A549 (cell line): ENCODE measurements around the gene JMJD8.

Experiments
- FOSL2 ChIP-seq, 2 experiments: fragments of 450-650 bp in 1 of 2; fragments of >200 bp in 1 of 2; sonication (Bioruptor Twin) in 1 of 2; formaldehyde crosslinking; IDR thresholded peaks; 2 replicates each; pipeline versions ENCODE4 v1.5.0 to v1.6.1; 2016 to 2020; ENCODE audit warnings: mild to moderate bottlenecking in 1 of 2, moderate library complexity in 1 of 2
- JUN ChIP-seq, 2 experiments: fragments of >200 bp; sonication (Bioruptor Twin); formaldehyde crosslinking; IDR thresholded peaks; 2 replicates in 1 of 2; 3 replicates in 1 of 2; pipeline ENCODE4 v1.6.1; 2016 to 2017
- POLR2A ChIP-seq: IDR thresholded peaks from 2 replicates; pipeline ENCODE4 v1.6.1; 2012; ENCODE audit warnings: mild to moderate bottlenecking, low read length
- TF ChIP-seq, protein P1 (sequence below): fragments of >200 bp; sonication (Bioruptor Twin); formaldehyde crosslinking; IDR thresholded peaks from 3 replicates; pipeline ENCODE4 v1.5.1; 2016

DNA sequence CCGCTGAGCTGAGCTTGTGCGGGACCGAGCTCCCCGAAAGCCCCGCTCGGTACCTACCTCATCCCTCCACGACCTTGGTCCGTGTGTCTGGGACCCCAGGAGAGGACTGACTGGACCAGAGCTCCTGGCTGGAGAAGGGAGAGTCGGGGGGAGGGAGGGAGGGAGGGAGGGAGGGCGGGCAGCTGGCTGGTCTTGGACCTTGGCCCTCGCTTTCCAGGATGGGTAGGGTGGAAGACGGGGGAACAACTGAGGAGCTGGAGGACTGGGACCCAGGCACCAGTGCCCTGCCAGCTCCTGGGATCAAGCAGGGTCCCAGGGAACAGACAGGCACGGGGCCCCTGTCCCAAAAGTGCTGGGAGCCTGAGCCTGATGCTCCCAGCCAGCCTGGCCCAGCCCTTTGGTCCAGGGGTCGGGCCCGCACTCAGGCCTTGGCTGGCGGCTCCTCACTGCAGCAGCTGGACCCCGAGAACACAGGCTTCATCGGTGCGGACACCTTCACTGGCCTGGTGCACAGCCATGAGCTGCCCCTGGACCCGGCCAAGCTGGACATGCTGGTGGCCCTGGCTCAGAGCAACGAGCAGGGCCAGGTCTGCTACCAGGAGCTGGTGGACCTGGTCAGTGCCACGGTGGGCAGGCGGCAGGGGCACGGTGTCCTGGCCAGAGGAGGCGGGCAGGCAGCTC lies 8.1 kb downstream of the JMJD8 start:
- TF ChIP-seq POLR2A = no peak
- TF ChIP-seq JUN (IDR thresholded peaks at IDR 0.05) = no peak
- TF ChIP-seq, protein P1, sequence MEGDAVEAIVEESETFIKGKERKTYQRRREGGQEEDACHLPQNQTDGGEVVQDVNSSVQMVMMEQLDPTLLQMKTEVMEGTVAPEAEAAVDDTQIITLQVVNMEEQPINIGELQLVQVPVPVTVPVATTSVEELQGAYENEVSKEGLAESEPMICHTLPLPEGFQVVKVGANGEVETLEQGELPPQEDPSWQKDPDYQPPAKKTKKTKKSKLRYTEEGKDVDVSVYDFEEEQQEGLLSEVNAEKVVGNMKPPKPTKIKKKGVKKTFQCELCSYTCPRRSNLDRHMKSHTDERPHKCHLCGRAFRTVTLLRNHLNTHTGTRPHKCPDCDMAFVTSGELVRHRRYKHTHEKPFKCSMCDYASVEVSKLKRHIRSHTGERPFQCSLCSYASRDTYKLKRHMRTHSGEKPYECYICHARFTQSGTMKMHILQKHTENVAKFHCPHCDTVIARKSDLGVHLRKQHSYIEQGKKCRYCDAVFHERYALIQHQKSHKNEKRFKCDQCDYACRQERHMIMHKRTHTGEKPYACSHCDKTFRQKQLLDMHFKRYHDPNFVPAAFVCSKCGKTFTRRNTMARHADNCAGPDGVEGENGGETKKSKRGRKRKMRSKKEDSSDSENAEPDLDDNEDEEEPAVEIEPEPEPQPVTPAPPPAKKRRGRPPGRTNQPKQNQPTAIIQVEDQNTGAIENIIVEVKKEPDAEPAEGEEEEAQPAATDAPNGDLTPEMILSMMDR = no peak
- no peak for TF ChIP-seq FOSL2 (IDR thresholded peaks at IDR 0.05)
- TF ChIP-seq FOSL2 (CRISPR knock-in tag; IDR thresholded peaks at IDR 0.05) = no peak
